ENCODE data around the gene WRAP53. TPM values are rescaled to one million over a fixed set of nuclear protein-coding genes. Genes with fewer than 3 reads are reported as not detected.

The WRAP53 gene
- total RNA-seq, 1 donor from 2014 or later, result 14.9 TPM

GRCh38 chr17:7716901-7717755 is 28.9 kb downstream of the WRAP53 start, which contains the start of gene DNAH2:
Gene DNAH2 (plus strand): TSS chr17:7717744. CDS start chr17:7719735, 1,991 bp downstream.
- peak; percentile 61 for TF ChIP-seq CTCF (conservative IDR thresholded peaks at IDR 0.05; ENCODE audit: low read depth, low read length)
- H3K4me3 ChIP-seq (ENCODE audit: low read depth, low read length), result peak within 1 kb of the TSS; percentile 80
- peak; percentile 13 for DNase-seq (ENCODE audit: low read depth)

GRCh38 chr17:7717756-7718350 is 29.6 kb downstream of the WRAP53 start:
- H3K4me3 ChIP-seq (ENCODE audit: low read depth, low read length), result peak overlapping the region; percentile 80
- no peak for DNase-seq (ENCODE audit: low read depth)
- TF ChIP-seq CTCF (conservative IDR thresholded peaks at IDR 0.05; ENCODE audit: low read depth, low read length), result no peak

- H3K4me3 ChIP-seq (ENCODE audit: low read depth, low read length), result no peak overlapping the region
- no peak for DNase-seq (ENCODE audit: low read depth)
- no peak for TF ChIP-seq CTCF (conservative IDR thresholded peaks at IDR 0.05; ENCODE audit: low read depth, low read length)
Measured at GRCh38 chr17:7719661-7720060, 31.4 kb downstream of the WRAP53 start.

- TF ChIP-seq CTCF (conservative IDR thresholded peaks at IDR 0.05; ENCODE audit: low read depth, low read length), result no peak
- no peak overlapping the region for H3K4me3 ChIP-seq (ENCODE audit: low read depth, low read length)
- DNase-seq (ENCODE audit: low read depth), result no peak
Measured at GRCh38 chr17:7720125-7720524, 31.8 kb downstream of the WRAP53 start.

- H3K4me3 ChIP-seq (ENCODE audit: low read depth, low read length), result no peak overlapping the region
- no peak for TF ChIP-seq CTCF (conservative IDR thresholded peaks at IDR 0.05; ENCODE audit: low read depth, low read length)
- no peak for DNase-seq (ENCODE audit: low read depth)
Measured at GRCh38 chr17:7721612-7722011, 33.3 kb downstream of the WRAP53 start.

- DNase-seq (ENCODE audit: low read depth), result no peak
- TF ChIP-seq CTCF (conservative IDR thresholded peaks at IDR 0.05; ENCODE audit: low read depth, low read length), result no peak
- H3K4me3 ChIP-seq (ENCODE audit: low read depth, low read length), result no peak overlapping the region
Measured at GRCh38 chr17:7727886-7728285, 39.6 kb downstream of the WRAP53 start.

Data from epithelial cell of proximal tubule (primary cell).